Activated CD8-positive, alpha-beta T cell treated with anti-CD3 and anti-CD28 coated beads for 36 hours (primary cell): ENCODE data around the gene KRTAP9-7. TPM values are rescaled to one million over a fixed set of nuclear protein-coding genes. Genes with fewer than 3 reads are reported as not detected.

Experiments used
- ATAC-seq: fragments of 200-7000 bp; cut with Tn5 transposase; one replicate; pipeline ENCODE4 v1.10.0; 2021; ENCODE audit warnings: mild to moderate bottlenecking, moderate library complexity
- CTCF ChIA-PET: fragments of 350-600 bp; sonication (Branson Sonifier 250); formaldehyde crosslinking; loops from one replicate; lab custom pipeline; 2021; ENCODE audit warnings: antibody characterized with exemption; lab: Charles Lee
- POLR2A ChIA-PET: fragments of 350-600 bp; sonication (Branson Sonifier 250); formaldehyde crosslinking; loops from one replicate; lab custom pipeline; 2021; ENCODE audit warnings: antibody characterized with exemption; lab: Charles Lee
- DNase-seq: peaks from one replicate; pipeline ENCODE4 v3.0.0-alpha.2; 2020
- H3K27ac Mint-ChIP-seq: one replicate; pipeline ENCODE4 v1.8.0; 2021; ENCODE audit warnings: mild to moderate bottlenecking, mixed read lengths
- H3K27me3 Mint-ChIP-seq: one replicate; pipeline ENCODE4 v1.8.0; 2021; ENCODE audit warnings: mixed read lengths
- H3K36me3 Mint-ChIP-seq: one replicate; pipeline ENCODE4 v1.8.0; 2021; ENCODE audit warnings: low read depth, mixed read lengths
- H3K4me1 Mint-ChIP-seq: one replicate; pipeline ENCODE4 v1.8.0; 2021; ENCODE audit warnings: low read depth, mixed read lengths
- H3K4me3 Mint-ChIP-seq: one replicate; pipeline ENCODE4 v1.8.0; 2021; ENCODE audit warnings: mild to moderate bottlenecking, moderate library complexity, mixed read lengths
- H3K9me3 Mint-ChIP-seq: one replicate; pipeline ENCODE4 v1.8.0; 2021; ENCODE audit warnings: mixed read lengths
- intact Hi-C: fragments of 100-400 bp; cut with micrococcal nuclease; formaldehyde crosslinking; loops from one replicate; pipeline ENCODE4 v1.10.0; 2022
- total RNA-seq, 2 experiments: library from RNA; stranded (reverse); gene quantifications; one replicate each; pipeline ENCODE4 v1.2.3, GENCODE V29; 2021
- TF ChIP-seq, protein P1 (sequence below): fragments of 200-600 bp; IDR thresholded peaks from one replicate; pipeline ENCODE4 v1.8.0; 2022; ENCODE audit warnings: antibody characterized with exemption, mild to moderate bottlenecking

Gene KRTAP9-7
- total RNA-seq, 2 experiments from 2014 or later = not detected

DNA sequence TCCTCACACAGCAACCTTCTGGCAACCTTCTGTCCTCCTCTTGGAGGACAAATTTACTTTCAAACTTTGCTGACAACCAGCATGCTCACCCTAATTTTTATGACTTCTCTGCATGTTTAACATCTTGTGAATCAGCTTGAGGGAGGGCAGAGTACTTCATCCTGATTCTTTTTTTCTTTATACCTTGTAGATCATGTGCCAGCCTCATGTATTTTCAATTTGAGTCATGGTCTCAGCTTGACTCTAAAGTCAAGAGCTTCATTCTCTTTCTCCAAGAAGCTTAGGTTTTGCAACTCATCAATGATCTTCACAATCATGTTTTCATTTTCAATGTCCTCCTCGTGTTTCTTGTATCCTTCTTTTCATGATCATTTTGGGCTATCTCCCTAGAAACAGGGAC is 3.6 kb upstream of the KRTAP9-7 start:
- Mint-ChIP-seq H3K27ac (no peak overlapping the region), H3K4me3 (no peak overlapping the region), H3K36me3 (no peaks in the 10 kb centered on the region), H3K4me1 (no peaks in the 10 kb centered on the region), H3K27me3 (peaks cover 6% of the 10 kb centered on the region), H3K9me3 (no peaks in the 10 kb centered on the region)
- CTCF ChIA-PET = no interaction called here
- DNase-seq (no peak), ATAC-seq (no peak)
- POLR2A ChIA-PET = no interaction called here
- TF ChIP-seq, protein P1, sequence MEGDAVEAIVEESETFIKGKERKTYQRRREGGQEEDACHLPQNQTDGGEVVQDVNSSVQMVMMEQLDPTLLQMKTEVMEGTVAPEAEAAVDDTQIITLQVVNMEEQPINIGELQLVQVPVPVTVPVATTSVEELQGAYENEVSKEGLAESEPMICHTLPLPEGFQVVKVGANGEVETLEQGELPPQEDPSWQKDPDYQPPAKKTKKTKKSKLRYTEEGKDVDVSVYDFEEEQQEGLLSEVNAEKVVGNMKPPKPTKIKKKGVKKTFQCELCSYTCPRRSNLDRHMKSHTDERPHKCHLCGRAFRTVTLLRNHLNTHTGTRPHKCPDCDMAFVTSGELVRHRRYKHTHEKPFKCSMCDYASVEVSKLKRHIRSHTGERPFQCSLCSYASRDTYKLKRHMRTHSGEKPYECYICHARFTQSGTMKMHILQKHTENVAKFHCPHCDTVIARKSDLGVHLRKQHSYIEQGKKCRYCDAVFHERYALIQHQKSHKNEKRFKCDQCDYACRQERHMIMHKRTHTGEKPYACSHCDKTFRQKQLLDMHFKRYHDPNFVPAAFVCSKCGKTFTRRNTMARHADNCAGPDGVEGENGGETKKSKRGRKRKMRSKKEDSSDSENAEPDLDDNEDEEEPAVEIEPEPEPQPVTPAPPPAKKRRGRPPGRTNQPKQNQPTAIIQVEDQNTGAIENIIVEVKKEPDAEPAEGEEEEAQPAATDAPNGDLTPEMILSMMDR = no peak
- intact Hi-C loops = no loop called here

DNA sequence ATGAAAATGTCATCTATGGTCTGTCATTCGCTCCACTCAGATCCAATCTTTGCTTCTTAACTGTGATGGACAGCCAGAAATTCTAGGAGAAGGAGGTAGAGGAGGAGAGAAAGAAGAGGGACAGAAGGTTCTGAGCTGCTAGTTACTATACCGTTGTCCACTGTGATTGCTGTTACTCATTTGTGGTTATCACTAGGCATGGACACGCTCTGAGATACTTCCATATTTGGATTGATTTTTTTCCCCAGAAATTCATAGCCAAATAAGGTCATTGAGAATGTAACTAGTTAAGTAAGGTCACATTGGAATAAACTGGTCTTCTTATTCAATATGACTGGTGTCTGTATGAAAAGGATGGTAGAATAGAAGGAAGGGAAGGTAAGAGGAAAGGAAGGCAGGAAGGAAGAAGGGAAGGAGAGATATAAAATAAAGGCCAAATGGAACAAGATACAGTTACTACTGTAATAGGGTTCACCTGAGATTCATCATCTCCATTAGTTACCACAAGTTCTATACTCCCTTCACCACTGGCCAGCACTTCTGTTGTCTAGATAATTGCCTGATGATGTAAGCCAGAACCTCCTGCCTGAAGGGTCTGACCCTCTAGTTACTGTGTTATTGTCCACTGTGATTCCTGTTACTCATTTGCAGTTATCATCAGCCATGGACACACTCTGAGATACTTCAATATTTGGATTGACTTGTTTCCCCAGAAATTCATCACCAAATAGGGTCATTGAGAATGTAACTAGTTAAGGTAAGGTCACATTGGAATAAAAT is 2.9 kb downstream of the KRTAP9-7 start:
- ATAC-seq (no peak), DNase-seq (no peak)
- Mint-ChIP-seq H3K4me3 (no peak overlapping the region), H3K27me3 (peaks cover 6% of the 10 kb centered on the region), H3K9me3 (no peaks in the 10 kb centered on the region), H3K27ac (no peak overlapping the region), H3K36me3 (no peaks in the 10 kb centered on the region), H3K4me1 (no peaks in the 10 kb centered on the region)
- CTCF ChIA-PET = no interaction called here
- TF ChIP-seq, protein P1 = no peak
- POLR2A ChIA-PET = no interaction called here
- intact Hi-C loops = no loop called here

DNA sequence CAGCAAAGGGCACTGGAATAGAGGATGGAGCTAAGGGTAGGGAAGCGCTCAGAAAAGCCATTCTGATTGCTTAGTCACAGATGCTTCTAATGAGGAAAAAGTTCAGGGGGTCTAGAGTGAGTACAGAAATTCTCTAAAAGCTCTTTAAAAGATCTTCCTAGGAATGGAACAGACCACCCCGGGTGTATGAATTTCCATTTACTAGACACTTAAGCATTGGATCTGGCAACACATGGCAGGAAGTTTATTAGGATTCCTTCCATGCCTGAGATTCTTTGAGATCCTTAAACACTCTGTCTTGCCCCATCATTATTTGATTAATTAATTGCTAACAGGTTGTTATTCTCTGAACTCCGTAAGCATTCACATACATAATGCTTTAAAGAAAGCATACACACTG is 8.5 kb downstream of the KRTAP9-7 start:
- Mint-ChIP-seq H3K36me3 (no peaks in the 10 kb centered on the region), H3K4me1 (peaks cover 10% of the 10 kb centered on the region), H3K27ac (no peak overlapping the region), H3K27me3 (no peaks in the 10 kb centered on the region), H3K4me3 (no peak overlapping the region), H3K9me3 (no peaks in the 10 kb centered on the region)
- DNase-seq (no peak), ATAC-seq (no peak)
- ChIA-PET CTCF (interaction anchor here (0.5 kb wide), 1 partner anchor 23 kb away, joined by 3 read pairs; no protein-coding TSS in a partner anchor), POLR2A (interaction anchor here (0.6 kb wide), 1 partner anchor 224 kb away, joined by 3 read pairs; no protein-coding TSS in a partner anchor)
- intact Hi-C loops = no loop called here
- TF ChIP-seq, protein P1 = no peak

DNA sequence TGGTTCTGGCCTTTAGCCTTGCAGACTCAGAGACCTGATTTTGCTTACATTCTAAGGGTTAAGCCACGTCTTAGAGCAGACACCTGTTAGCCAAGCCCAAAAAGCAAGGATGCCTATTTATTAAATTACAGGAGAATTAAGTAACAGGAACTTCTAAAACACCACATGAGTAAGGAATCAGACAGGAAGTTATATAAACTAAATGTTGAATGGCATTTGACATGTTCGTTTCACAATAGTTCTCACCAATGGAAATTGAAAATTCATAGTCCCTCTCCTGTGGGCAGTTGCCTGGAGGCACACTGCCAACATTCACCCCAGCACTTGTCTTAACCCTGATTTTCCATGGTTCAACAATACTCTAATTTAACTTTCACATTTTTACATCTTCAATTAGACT is 9.0 kb downstream of the KRTAP9-7 start:
- Mint-ChIP-seq H3K4me1 (peaks cover 10% of the 10 kb centered on the region), H3K27ac (no peak overlapping the region), H3K4me3 (no peak overlapping the region), H3K9me3 (no peaks in the 10 kb centered on the region), H3K36me3 (no peaks in the 10 kb centered on the region), H3K27me3 (no peaks in the 10 kb centered on the region)
- CTCF ChIA-PET = interaction anchor here (0.5 kb wide), 1 partner anchor 23 kb away, joined by 3 read pairs; no protein-coding TSS in a partner anchor
- TF ChIP-seq, protein P1 = no peak
- POLR2A ChIA-PET = interaction anchor here (0.6 kb wide), 1 partner anchor 224 kb away, joined by 3 read pairs; no protein-coding TSS in a partner anchor
- intact Hi-C loops = no loop called here
- DNase-seq (no peak), ATAC-seq (no peak)

DNA sequence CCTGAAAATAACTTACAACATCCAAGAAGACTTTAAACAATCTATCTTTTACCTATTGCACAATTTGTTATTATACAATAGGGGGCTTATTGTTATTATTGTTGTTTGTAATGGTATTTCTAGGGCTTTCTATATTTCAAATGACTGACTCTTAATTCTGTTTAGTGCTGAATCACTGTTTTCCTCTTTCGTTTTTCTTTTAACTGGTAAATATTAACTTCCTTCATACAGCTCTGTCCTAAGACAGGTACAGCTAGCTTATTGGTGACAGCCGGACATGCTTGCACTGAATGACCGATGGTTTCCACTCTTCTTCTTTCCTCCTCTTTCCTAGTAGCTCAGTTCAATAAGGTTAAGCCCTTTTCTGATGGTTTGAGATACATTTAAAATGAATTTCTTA is 11.6 kb downstream of the KRTAP9-7 start:
- no peak for DNase-seq
- POLR2A ChIA-PET = no interaction called here
- Mint-ChIP-seq H3K27ac (no peak overlapping the region), H3K9me3 (no peaks in the 10 kb centered on the region), H3K4me3 (no peak overlapping the region), H3K27me3 (no peaks in the 10 kb centered on the region), H3K4me1 (peaks cover 10% of the 10 kb centered on the region), H3K36me3 (no peaks in the 10 kb centered on the region)
- CTCF ChIA-PET = interaction anchor here (1.3 kb wide), 1 partner anchor 35 kb away, joined by 4 read pairs; no protein-coding TSS in a partner anchor
- ATAC-seq = no peak
- TF ChIP-seq, protein P1 = no peak
- intact Hi-C loops = no loop called here
